GM23248 (cell line): ENCODE results near the gene AKT3. TPM values are rescaled to one million over a fixed set of nuclear protein-coding genes. Genes with fewer than 3 reads are reported as not detected.
A peak's percentile ranks its signal among the peaks of the same experiment; 100 is the strongest.

Experiments used
- DNase-seq: peaks from one replicate; pipeline ENCODE4 v3.0.0-alpha.2; 2015
- H2AFZ ChIP-seq: fragments of 200-600 bp; sonication (generic); 2 replicates; pipeline ENCODE4 v1.6.1; 2016; ENCODE audit warnings: antibody characterized with exemption
- H3F3A ChIP-seq: fragments of 200-600 bp; sonication (generic); 2 replicates; pipeline ENCODE4 v1.6.1; 2016; ENCODE audit warnings: mild to moderate bottlenecking, antibody characterized with exemption, mixed run types; ENCODE audit not compliant: insufficient read depth
- H3K27ac ChIP-seq: fragments of 200-600 bp; sonication (generic); 2 replicates; pipeline ENCODE4 v1.5.1; 2016; ENCODE audit warnings: mild to moderate bottlenecking
- H3K27me3 ChIP-seq: fragments of 200-600 bp; sonication (generic); replicated peaks from 2 replicates; pipeline ENCODE4 v1.6.1; 2016; ENCODE audit warnings: mild to moderate bottlenecking; ENCODE audit not compliant: insufficient read depth
- H3K36me3 ChIP-seq: fragments of 200-600 bp; sonication (generic); 2 replicates; pipeline ENCODE4 v1.6.1; 2016; ENCODE audit warnings: low read depth, mild to moderate bottlenecking
- H3K4me1 ChIP-seq: fragments of 200-600 bp; sonication (generic); 2 replicates; pipeline ENCODE4 v1.6.1; 2016; ENCODE audit warnings: mild to moderate bottlenecking; ENCODE audit not compliant: insufficient read depth
- H3K4me2 ChIP-seq: fragments of 200-600 bp; sonication (generic); one replicate; pipeline ENCODE4 v1.6.1; 2016; ENCODE audit warnings: mild to moderate bottlenecking; ENCODE audit not compliant: unreplicated experiment
- H3K4me3 ChIP-seq: fragments of 200-600 bp; sonication (generic); 2 replicates; pipeline ENCODE4 v1.5.1; 2016; ENCODE audit warnings: mild to moderate bottlenecking
- H3K79me2 ChIP-seq: fragments of 200-600 bp; sonication (generic); 2 replicates; pipeline ENCODE4 v1.6.1; 2016; ENCODE audit warnings: mild to moderate bottlenecking; ENCODE audit not compliant: insufficient read depth
- H3K9ac ChIP-seq: fragments of 200-600 bp; sonication (generic); 2 replicates; pipeline ENCODE4 v1.6.1; 2016; ENCODE audit warnings: mild to moderate bottlenecking
- H3K9me2 ChIP-seq: fragments of 200-600 bp; sonication (generic); 2 replicates; pipeline ENCODE4 v1.6.1; 2016; ENCODE audit warnings: mixed run types, mild to moderate bottlenecking, moderate library complexity; ENCODE audit not compliant: insufficient read depth
- H3K9me3 ChIP-seq: fragments of 200-600 bp; sonication (generic); one replicate; pipeline ENCODE4 v1.6.1; 2017; ENCODE audit warnings: low read depth
- H4K20me1 ChIP-seq: fragments of 200-600 bp; sonication (generic); 2 replicates; pipeline ENCODE4 v1.6.0; 2016; ENCODE audit not compliant: insufficient read depth
- EZH2 ChIP-seq: fragments of 200-600 bp; sonication (generic); IDR thresholded peaks from 2 replicates; pipeline ENCODE4 v1.6.1; 2018; ENCODE audit warnings: antibody characterized with exemption, mild to moderate bottlenecking; ENCODE audit not compliant: insufficient read depth, poor library complexity, severe bottlenecking
- EZH2phosphoT487 ChIP-seq: fragments of 200-600 bp; sonication (generic); IDR thresholded peaks from 2 replicates; pipeline ENCODE4 v1.6.1; 2018; ENCODE audit warnings: antibody characterized with exemption, moderate library complexity, mild to moderate bottlenecking, low read depth; ENCODE audit not compliant: insufficient read depth
- WGBS, 2 experiments: methylation state at CpG; one replicate each; pipeline ENCODE4 v1.1.6; 2015 to 2017; ENCODE audit warnings: low lambda C conversion rate in 2 of 2, low coverage in 1 of 2; ENCODE audit errors: missing lambda C conversion rate in 2 of 2; 5-methylcytosine and 5-hydroxymethylcytosine counted together
- in situ Hi-C: fragments of 300-500 bp; cut with MboI; formaldehyde crosslinking; loops from 2 replicates; pipeline ENCODE4 v1.15.0; 2020
- polyA plus RNA-seq: library from polyadenylated mRNA; unstranded; fragments of >200 nt; fragmentation: Nextera tagmentation; extraction: Ambion mirVana; gene quantifications from 2 replicates; pipeline ENCODE4 v1.2.1, GENCODE V29; 2016
- total RNA-seq: library from RNA; depleted of rRNA; stranded (reverse); fragments of >200 nt; shearing (Covaris generic); gene quantifications from 2 replicates; pipeline ENCODE4 v1.2.3, GENCODE V29; 2014; rRNA removed

AKT3 gene
- 27.7 and 31.2 TPM in 2 replicates for total RNA-seq
- polyA plus RNA-seq = 8.1 and 9.1 TPM in 2 replicates

GRCh38 chr1:243850202-243850451, at the start of gene AKT3:
AKT3 (minus strand) TSS chr1:243850243; CDS start chr1:243843170, 7,073 bp downstream.
- Histone ChIP-seq H3K4me2 (peak within 1 kb of the TSS; percentile 88), H3K27ac (peak within 1 kb of the TSS; percentile 84), H4K20me1 (no peaks in the 10 kb centered on the region), H3K36me3 (no peaks in the 10 kb centered on the region), H3K79me2 (peaks cover 40% of the 10 kb centered on the region), H3K9ac (peak within 1 kb of the TSS; percentile 91), H3K27me3 (no peaks in the 10 kb centered on the region), H2AFZ (peak within 1 kb of the TSS; percentile 84), H3K9me3 (no peaks in the 10 kb centered on the region), H3F3A (peaks cover 16% of the 10 kb centered on the region), H3K4me3 (peak within 1 kb of the TSS; percentile 80), H3K9me2 (no peaks in the 10 kb centered on the region), H3K4me1 (peaks cover 17% of the 10 kb centered on the region)
- DNase-seq = peak; percentile 94
- in situ Hi-C loops = no loop called here
- TF ChIP-seq EZH2phosphoT487 (no peak), EZH2 (no peak)
- WGBS, 2 experiments = 0% methylated on average over 28 of the region's 32 CpGs; no CpG with 5 or more reads in 1 of the 2 experiments

- H3K9me3 ChIP-seq = no peaks in the 10 kb centered on the region
- H3F3A ChIP-seq = no peaks in the 10 kb centered on the region
- no peaks in the 10 kb centered on the region for H3K9me2 ChIP-seq
- H2AFZ ChIP-seq = no peak overlapping the region
- DNase-seq = no peak
- H3K4me1 ChIP-seq = no peaks in the 10 kb centered on the region
- peaks cover 28% of the 10 kb centered on the region for H3K27me3 ChIP-seq
- H3K9ac ChIP-seq = no peak overlapping the region
- no peak for TF ChIP-seq EZH2phosphoT487
- 53 to 84% methylated on average over 2 of the region's 2 CpGs for WGBS, 2 experiments
- no peaks in the 10 kb centered on the region for H3K36me3 ChIP-seq
- no peaks in the 10 kb centered on the region for H3K79me2 ChIP-seq
- no peaks in the 10 kb centered on the region for H4K20me1 ChIP-seq
- no peak overlapping the region for H3K4me2 ChIP-seq
- H3K4me3 ChIP-seq = no peak overlapping the region
- in situ Hi-C loops = no loop called here
- no peak overlapping the region for H3K27ac ChIP-seq
Measured at GRCh38 chr1:243898278-243898677, 48.2 kb upstream of the AKT3 start.

GRCh38 chr1:243896313-243896712, 46.3 kb upstream of the AKT3 start:
- Histone ChIP-seq H3K27me3 (peaks cover 17% of the 10 kb centered on the region), H3K79me2 (no peaks in the 10 kb centered on the region), H2AFZ (no peak overlapping the region), H3F3A (peaks cover 5% of the 10 kb centered on the region), H3K36me3 (no peaks in the 10 kb centered on the region), H3K4me3 (no peak overlapping the region), H4K20me1 (no peaks in the 10 kb centered on the region), H3K9me3 (no peaks in the 10 kb centered on the region), H3K4me2 (no peak overlapping the region), H3K9me2 (no peaks in the 10 kb centered on the region), H3K27ac (no peak overlapping the region), H3K9ac (no peak overlapping the region), H3K4me1 (no peaks in the 10 kb centered on the region)
- 43 to 54% methylated on average over 2 of the region's 2 CpGs for WGBS, 2 experiments
- TF ChIP-seq EZH2phosphoT487 (no peak), EZH2 (no peak)
- DNase-seq = no peak
- in situ Hi-C loops = no loop called here

GRCh38 chr1:243892456-243892855, 42.4 kb upstream of the AKT3 start:
- Histone ChIP-seq H2AFZ (no peak overlapping the region), H3K36me3 (no peaks in the 10 kb centered on the region), H3K4me2 (no peak overlapping the region), H4K20me1 (no peaks in the 10 kb centered on the region), H3K79me2 (no peaks in the 10 kb centered on the region), H3K9ac (no peak overlapping the region), H3F3A (peaks cover 21% of the 10 kb centered on the region), H3K27ac (no peak overlapping the region), H3K27me3 (no peaks in the 10 kb centered on the region), H3K4me1 (peaks cover 13% of the 10 kb centered on the region), H3K9me3 (no peaks in the 10 kb centered on the region), H3K9me2 (no peaks in the 10 kb centered on the region), H3K4me3 (no peak overlapping the region)
- in situ Hi-C loops = no loop called here
- 75 to 83% methylated on average over 3 of the region's 3 CpGs for WGBS, 2 experiments
- TF ChIP-seq EZH2 (no peak), EZH2phosphoT487 (no peak)
- DNase-seq = no peak

- Histone ChIP-seq H3K9me2 (no peaks in the 10 kb centered on the region), H3K4me1 (peaks cover 13% of the 10 kb centered on the region), H3K79me2 (no peaks in the 10 kb centered on the region), H4K20me1 (no peaks in the 10 kb centered on the region), H3K36me3 (no peaks in the 10 kb centered on the region), H3K9me3 (no peaks in the 10 kb centered on the region), H3K27ac (peak overlapping the region; percentile 31; the same call in 1 of the 2 replicates), H3K4me2 (peak overlapping the region; percentile 67), H2AFZ (no peak overlapping the region), H3K27me3 (no peaks in the 10 kb centered on the region), H3F3A (peaks cover 21% of the 10 kb centered on the region), H3K9ac (no peak overlapping the region), H3K4me3 (no peak overlapping the region)
- WGBS, 2 experiments = 0 to 5% methylated on average over 2 of the region's 2 CpGs
- TF ChIP-seq EZH2phosphoT487 (no peak), EZH2 (no peak)
- in situ Hi-C loops = no loop called here
- DNase-seq = peak; percentile 88
Measured at GRCh38 chr1:243890576-243890975, 40.5 kb upstream of the AKT3 start.
